ENCODE results near the gene FLCN. TPM values are rescaled to one million over a fixed set of nuclear protein-coding genes. Genes with fewer than 3 reads are reported as not detected.

The FLCN gene
- total RNA-seq, 1 experiment from 2014 or later = 38.8 TPM

GRCh38 chr17:17269926-17270773 is 33.2 kb upstream of the FLCN start:
- BruUV-seq (replicated peaks) = no TSS peak
- TF ChIP-seq CTCF (conservative IDR thresholded peaks at IDR 0.05) (peak; percentile 55), EZH2 (IDR thresholded peaks at IDR 0.05; ENCODE audit: low read depth) (no peak)
- Histone ChIP-seq H3K27me3 (ENCODE audit: insufficient read depth, low read depth) (no peaks in the 10 kb centered on the region), H3F3A (ENCODE audit: insufficient read depth, low read depth) (peaks cover 29% of the 10 kb centered on the region; the same call in 1 of the 2 replicates), H3K9me2 (ENCODE audit: insufficient read depth) (no peaks in the 10 kb centered on the region), H3K36me3 (ENCODE audit: low read depth) (peaks cover 49% of the 10 kb centered on the region), H3K79me2 (ENCODE audit: low read depth) (peaks cover 25% of the 10 kb centered on the region), H3K9me3 (ENCODE audit: insufficient read depth, low read depth) (no peaks in the 10 kb centered on the region), H4K20me1 (ENCODE audit: insufficient read depth) (peaks cover 23% of the 10 kb centered on the region; the same call in 1 of the 2 replicates), H2AFZ (no peak overlapping the region), H3K4me3 (no peak overlapping the region), H3K27ac (no peak overlapping the region), H3K4me2 (no peak overlapping the region), H3K4me1 (replicated peaks; ENCODE audit: insufficient read depth) (no peaks in the 10 kb centered on the region)
- CTCF ChIA-PET = interaction anchor here (0.6 kb wide), 1 partner anchor 68 kb away, joined by 3 read pairs; no protein-coding TSS in a partner anchor
- POLR2A ChIA-PET (ENCODE audit: unreplicated experiment) = no interaction called here
- intact Hi-C loops (cut with micrococcal nuclease; ENCODE audit: unreplicated experiment) = no loop called here
- no peak for DNase-seq

GRCh38 chr17:17264430-17264829 is 27.5 kb upstream of the FLCN start:
- H2AFZ ChIP-seq = no peak overlapping the region
- no peaks in the 10 kb centered on the region for H3K4me1 ChIP-seq (replicated peaks; ENCODE audit: insufficient read depth)
- BruUV-seq (replicated peaks) = no TSS peak
- H3K27ac ChIP-seq = no peak overlapping the region
- no peak for TF ChIP-seq CTCF (conservative IDR thresholded peaks at IDR 0.05)
- no peak for TF ChIP-seq EZH2 (IDR thresholded peaks at IDR 0.05; ENCODE audit: low read depth)
- no peaks in the 10 kb centered on the region for H3K9me3 ChIP-seq (ENCODE audit: insufficient read depth, low read depth)
- H3F3A ChIP-seq (ENCODE audit: insufficient read depth, low read depth) = peaks cover 27% of the 10 kb centered on the region; the same call in 1 of the 2 replicates
- H3K27me3 ChIP-seq (ENCODE audit: insufficient read depth, low read depth) = no peaks in the 10 kb centered on the region
- CTCF ChIA-PET = no interaction called here
- no peaks in the 10 kb centered on the region for H3K9me2 ChIP-seq (ENCODE audit: insufficient read depth)
- H3K79me2 ChIP-seq (ENCODE audit: low read depth) = no peaks in the 10 kb centered on the region
- POLR2A ChIA-PET (ENCODE audit: unreplicated experiment) = no interaction called here
- no peak overlapping the region for H3K4me2 ChIP-seq
- no peak for DNase-seq
- H3K36me3 ChIP-seq (ENCODE audit: low read depth) = peaks cover 56% of the 10 kb centered on the region
- H3K4me3 ChIP-seq = no peak overlapping the region
- peaks cover 5% of the 10 kb centered on the region; the same call in 1 of the 2 replicates for H4K20me1 ChIP-seq (ENCODE audit: insufficient read depth)
- intact Hi-C loops (cut with micrococcal nuclease; ENCODE audit: unreplicated experiment) = no loop called here

GRCh38 chr17:17258998-17259397 is 22.0 kb upstream of the FLCN start:
- Histone ChIP-seq H4K20me1 (ENCODE audit: insufficient read depth) (peaks cover 9% of the 10 kb centered on the region; the same call in 1 of the 2 replicates), H3K4me1 (replicated peaks; ENCODE audit: insufficient read depth) (no peaks in the 10 kb centered on the region), H3K4me3 (no peak overlapping the region), H3K79me2 (ENCODE audit: low read depth) (no peaks in the 10 kb centered on the region), H3K9me2 (ENCODE audit: insufficient read depth) (no peaks in the 10 kb centered on the region), H3F3A (ENCODE audit: insufficient read depth, low read depth) (peaks cover 24% of the 10 kb centered on the region), H3K27me3 (ENCODE audit: insufficient read depth, low read depth) (no peaks in the 10 kb centered on the region), H2AFZ (no peak overlapping the region), H3K27ac (no peak overlapping the region), H3K9me3 (ENCODE audit: insufficient read depth, low read depth) (no peaks in the 10 kb centered on the region), H3K4me2 (no peak overlapping the region), H3K36me3 (ENCODE audit: low read depth) (peaks cover 58% of the 10 kb centered on the region)
- no peak for DNase-seq
- CTCF ChIA-PET = no interaction called here
- TF ChIP-seq EZH2 (IDR thresholded peaks at IDR 0.05; ENCODE audit: low read depth) = no peak
- no peak for TF ChIP-seq CTCF (conservative IDR thresholded peaks at IDR 0.05)
- no TSS peak for BruUV-seq (replicated peaks)
- POLR2A ChIA-PET (ENCODE audit: unreplicated experiment) = no interaction called here
- intact Hi-C loops (cut with micrococcal nuclease; ENCODE audit: unreplicated experiment) = no loop called here

Measured in PC-9 (cell line).